Naive thymus-derived CD8-positive, alpha-beta T cell (primary cell): Measurements from ENCODE around the gene FBXO9. TPM values are rescaled to one million over a fixed set of nuclear protein-coding genes. Genes with fewer than 3 reads are reported as not detected.

ENCODE experiments used
- ATAC-seq, 2 donors: fragments of 150-1000 bp; cut with Tn5 transposase in 1 of 2; sonication (Bioruptor Pico), chemical (Tn5 transposase) in 1 of 2; 1 replicate in 1 of 2; 2 replicates in 1 of 2; pipeline ENCODE4 v1.10.0; 2021; ENCODE audit warnings: mild to moderate bottlenecking in 2 of 2, moderate library complexity in 2 of 2
- POLR2A ChIA-PET: fragments of 350-600 bp; sonication (Branson Sonifier 250); formaldehyde crosslinking; loops from one replicate; lab custom pipeline; 2021; ENCODE audit warnings: antibody characterized with exemption; lab: Charles Lee
- DNase-seq, 10 donors: peaks; one replicate each; pipeline versions ENCODE4 v3.0.0 to v3.0.0-alpha.2; 2020 to 2022
- H3K27ac Mint-ChIP-seq, 10 donors: one replicate each; pipeline ENCODE4 v1.8.0; 2020 to 2022; ENCODE audit warnings: mild to moderate bottlenecking in 10 of 10, mixed read lengths in 10 of 10, moderate library complexity in 4 of 10, inconsistent platforms in 1 of 10
- H3K27me3 Mint-ChIP-seq, 5 donors: one replicate each; pipeline ENCODE4 v1.8.0; 2021 to 2022; ENCODE audit warnings: mixed read lengths in 5 of 5
- H3K36me3 Mint-ChIP-seq, 3 donors: one replicate each; pipeline ENCODE4 v1.8.0; 2020 to 2022; ENCODE audit warnings: mixed read lengths in 3 of 3, mild to moderate bottlenecking in 2 of 3, inconsistent platforms in 1 of 3
- H3K4me1 Mint-ChIP-seq, 4 donors: one replicate each; pipeline ENCODE4 v1.8.0; 2021 to 2022; ENCODE audit warnings: mixed read lengths in 4 of 4
- H3K4me3 Mint-ChIP-seq, 10 donors: one replicate each; pipeline ENCODE4 v1.8.0; 2020 to 2022; ENCODE audit warnings: mild to moderate bottlenecking in 10 of 10, mixed read lengths in 10 of 10, moderate library complexity in 6 of 10, inconsistent platforms in 1 of 10
- H3K9me3 Mint-ChIP-seq, 9 donors: one replicate each; pipeline ENCODE4 v1.8.0; 2020 to 2022; ENCODE audit warnings: mixed read lengths in 9 of 9, mild to moderate bottlenecking in 3 of 9, inconsistent platforms in 1 of 9, moderate library complexity in 1 of 9
- polyA plus RNA-seq, 3 donors: library from polyadenylated mRNA; unstranded; fragments of 300-500 nt; fragmentation: Illumina TruSeq; gene quantifications; one replicate each; pipeline ENCODE4 v1.2.3, GENCODE V29; 2021
- total RNA-seq, 8 experiments: library from RNA in 2 of 8; stranded (reverse) in 2 of 8; gene quantifications; one replicate each; pipeline ENCODE4 v1.2.3 and lab custom pipeline; 2021 to 2026

FBXO9 gene
- total and polyA plus RNA-seq, 5 experiments from 2014 or later, result 46.1 to 137 (median 52.1) TPM

DNA sequence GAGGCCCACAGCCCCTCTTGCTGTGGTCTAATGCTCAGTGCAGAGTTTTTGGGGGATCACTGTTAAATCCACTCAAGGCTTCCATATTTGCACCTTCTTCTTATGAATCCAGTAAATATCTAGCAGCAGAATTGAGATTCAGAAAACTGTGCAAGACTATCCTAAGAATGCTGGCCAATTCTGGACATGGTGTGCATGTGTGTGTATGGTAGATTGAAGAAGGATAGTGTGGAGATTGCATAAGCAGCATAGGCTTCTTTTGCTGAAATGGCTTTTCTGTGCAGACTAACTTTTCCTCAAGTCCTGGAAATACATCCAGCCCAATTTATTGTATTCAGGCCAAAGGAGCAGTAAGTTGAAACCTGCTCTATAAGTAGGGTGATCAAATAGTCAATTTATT, 39.7 kb downstream of the FBXO9 start:
- ATAC-seq (no peak), DNase-seq (no peak)
- H3K4me1 Mint-ChIP-seq, result no peaks in the 10 kb centered on the region
- H3K9me3 Mint-ChIP-seq, result no peaks in the 10 kb centered on the region
- H3K36me3 Mint-ChIP-seq, result peaks cover 0 to 19% (median 7%) of the 10 kb centered on the region in 3 donors
- no peak overlapping the region for H3K27ac Mint-ChIP-seq
- POLR2A ChIA-PET, result no interaction called here
- no peaks in the 10 kb centered on the region for H3K27me3 Mint-ChIP-seq
- H3K4me3 Mint-ChIP-seq, result no peak overlapping the region

GRCh38 chr6:53107091-53107490, 41.9 kb downstream of the FBXO9 start:
- no peaks in the 10 kb centered on the region for H3K4me1 Mint-ChIP-seq
- H3K4me3 Mint-ChIP-seq, result no peak overlapping the region
- DNase-seq (no peak), ATAC-seq (no peak)
- no peaks in the 10 kb centered on the region for H3K27me3 Mint-ChIP-seq
- H3K36me3 Mint-ChIP-seq, result peaks cover 0 to 1% (median 0%) of the 10 kb centered on the region in 3 donors
- POLR2A ChIA-PET, result no interaction called here
- no peak overlapping the region for H3K27ac Mint-ChIP-seq
- no peaks in the 10 kb centered on the region for H3K9me3 Mint-ChIP-seq

DNA sequence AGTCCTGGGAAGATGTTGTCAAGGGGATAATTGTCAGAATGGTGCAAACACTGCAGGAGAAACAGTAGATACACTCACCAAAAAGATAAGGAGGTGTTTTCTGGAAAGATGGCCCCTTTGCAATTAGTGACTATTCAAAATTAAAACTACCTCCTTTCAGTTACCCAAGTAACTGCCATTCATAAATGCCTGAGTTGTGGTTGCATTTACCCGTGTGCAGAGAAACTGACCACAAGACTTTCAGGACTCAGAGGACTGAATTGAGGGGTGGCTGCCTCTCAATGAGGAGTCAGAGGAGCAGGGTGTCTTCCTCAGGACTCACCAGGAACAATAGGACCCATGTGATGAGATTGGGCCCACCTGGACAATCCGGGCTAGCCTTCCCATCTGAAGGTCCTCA, 44.4 kb downstream of the FBXO9 start:
- no peaks in the 10 kb centered on the region for H3K36me3 Mint-ChIP-seq
- no peak for DNase-seq
- POLR2A ChIA-PET, result no interaction called here
- no peak overlapping the region for H3K27ac Mint-ChIP-seq
- no peak for ATAC-seq
- no peak overlapping the region for H3K4me3 Mint-ChIP-seq
- no peaks in the 10 kb centered on the region for H3K27me3 Mint-ChIP-seq
- peaks cover 3 to 8% (median 6%) of the 10 kb centered on the region in 4 donors for H3K4me1 Mint-ChIP-seq
- H3K9me3 Mint-ChIP-seq, result no peaks in the 10 kb centered on the region

- H3K4me3 Mint-ChIP-seq, result no peak overlapping the region
- H3K27ac Mint-ChIP-seq, result no peak overlapping the region
- peaks cover 0 to 6% (median 0%) of the 10 kb centered on the region in 5 donors for H3K27me3 Mint-ChIP-seq
- H3K9me3 Mint-ChIP-seq, result peaks cover 0 to 13% (median 5%) of the 10 kb centered on the region in 9 donors
- peaks cover 3 to 8% (median 6%) of the 10 kb centered on the region in 4 donors for H3K4me1 Mint-ChIP-seq
- peaks cover 0 to 8% (median 2%) of the 10 kb centered on the region in 3 donors for H3K36me3 Mint-ChIP-seq
- POLR2A ChIA-PET, result no interaction called here
- DNase-seq, result no peak
- ATAC-seq, result no peak
These were observed 46.7 kb downstream of the FBXO9 start for GRCh38 chr6:53111865-53112264.

DNA sequence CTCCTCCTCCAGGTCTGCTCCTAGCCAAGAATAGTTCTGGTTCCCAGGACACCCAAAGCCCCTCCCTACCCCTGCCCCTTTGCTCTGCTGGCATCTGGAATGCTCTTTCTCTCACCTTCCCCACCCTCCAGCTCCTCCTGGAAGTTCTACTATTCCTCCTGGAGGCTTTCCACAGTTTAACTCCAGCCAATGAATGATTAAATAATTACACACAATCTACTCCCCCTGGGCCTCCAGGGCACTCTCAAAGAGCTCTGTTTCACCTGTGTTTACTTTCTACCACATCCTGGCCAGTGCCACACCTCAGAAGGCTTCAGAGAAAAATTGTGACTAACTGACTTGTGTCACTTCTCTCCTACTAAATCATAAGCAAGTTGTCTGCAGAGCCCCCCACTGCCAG, 47.2 kb downstream of the FBXO9 start:
- peaks cover 0 to 13% (median 5%) of the 10 kb centered on the region in 9 donors for H3K9me3 Mint-ChIP-seq
- peaks cover 0 to 8% (median 2%) of the 10 kb centered on the region in 3 donors for H3K36me3 Mint-ChIP-seq
- DNase-seq (no peak), ATAC-seq (no peak)
- H3K27me3 Mint-ChIP-seq, result peaks cover 0 to 6% (median 0%) of the 10 kb centered on the region in 5 donors
- POLR2A ChIA-PET, result no interaction called here
- no peak overlapping the region for H3K4me3 Mint-ChIP-seq
- peaks cover 3 to 8% (median 6%) of the 10 kb centered on the region in 4 donors for H3K4me1 Mint-ChIP-seq
- peak overlapping the region in 2 of 10 donors; percentile 6 to 55 for H3K27ac Mint-ChIP-seq

GRCh38 chr6:53112871-53113270, 47.7 kb downstream of the FBXO9 start:
- Mint-ChIP-seq H3K4me3 (no peak overlapping the region), H3K4me1 (peaks cover 3 to 8% (median 6%) of the 10 kb centered on the region in 4 donors), H3K36me3 (peaks cover 0 to 8% (median 2%) of the 10 kb centered on the region in 3 donors), H3K9me3 (peaks cover 0 to 13% (median 5%) of the 10 kb centered on the region in 9 donors), H3K27ac (peak overlapping the region in 1 of 10 donors; percentile 6), H3K27me3 (peaks cover 0 to 6% (median 0%) of the 10 kb centered on the region in 5 donors)
- ATAC-seq (no peak), DNase-seq (no peak)
- POLR2A ChIA-PET, result no interaction called here

- DNase-seq (no peak), ATAC-seq (no peak)
- Mint-ChIP-seq H3K4me3 (no peak overlapping the region), H3K4me1 (peaks cover 3 to 8% (median 6%) of the 10 kb centered on the region in 4 donors), H3K9me3 (peaks cover 0 to 13% (median 5%) of the 10 kb centered on the region in 9 donors), H3K27ac (no peak overlapping the region), H3K36me3 (peaks cover 0 to 8% (median 2%) of the 10 kb centered on the region in 3 donors), H3K27me3 (peaks cover 0 to 6% (median 0%) of the 10 kb centered on the region in 5 donors)
- POLR2A ChIA-PET, result no interaction called here
These were observed 48.5 kb downstream of the FBXO9 start for GRCh38 chr6:53113742-53114141.

GRCh38 chr6:53115113-53115512, 49.9 kb downstream of the FBXO9 start:
- POLR2A ChIA-PET, result no interaction called here
- DNase-seq (no peak), ATAC-seq (no peak)
- Mint-ChIP-seq H3K27ac (no peak overlapping the region), H3K4me3 (no peak overlapping the region), H3K36me3 (peaks cover 0 to 8% (median 2%) of the 10 kb centered on the region in 3 donors), H3K27me3 (peaks cover 0 to 9% (median 0%) of the 10 kb centered on the region in 5 donors), H3K9me3 (peaks cover 0 to 13% (median 5%) of the 10 kb centered on the region in 9 donors), H3K4me1 (peaks cover 5 to 8% (median 6%) of the 10 kb centered on the region in 4 donors)

DNA sequence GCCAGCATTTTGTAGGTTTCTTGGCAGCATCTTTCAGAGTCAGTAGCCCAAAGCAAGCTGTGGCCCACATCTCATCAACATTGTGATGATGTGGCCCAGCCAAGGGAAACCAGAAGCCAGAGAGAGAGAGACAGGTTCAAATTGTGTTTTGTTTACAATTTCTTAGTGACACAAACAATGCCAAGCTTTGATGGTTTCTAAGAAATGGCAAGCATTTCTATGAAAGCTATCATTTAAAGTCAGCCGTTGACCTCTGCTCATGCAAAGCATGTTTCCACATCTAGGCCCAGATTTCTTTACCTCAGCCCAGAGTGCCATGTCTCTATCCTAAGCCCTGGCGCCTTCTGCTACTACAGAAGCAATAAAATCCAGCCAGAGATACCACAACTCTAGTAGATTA, 50.5 kb downstream of the FBXO9 start:
- no peak overlapping the region for H3K27ac Mint-ChIP-seq
- POLR2A ChIA-PET, result no interaction called here
- peaks cover 0 to 8% (median 2%) of the 10 kb centered on the region in 3 donors for H3K36me3 Mint-ChIP-seq
- DNase-seq, result no peak
- H3K4me3 Mint-ChIP-seq, result no peak overlapping the region
- H3K4me1 Mint-ChIP-seq, result peaks cover 5 to 8% (median 6%) of the 10 kb centered on the region in 4 donors
- H3K9me3 Mint-ChIP-seq, result peaks cover 0 to 13% (median 5%) of the 10 kb centered on the region in 9 donors
- no peak for ATAC-seq
- peaks cover 0 to 9% (median 0%) of the 10 kb centered on the region in 5 donors for H3K27me3 Mint-ChIP-seq

- no peak overlapping the region for H3K4me3 Mint-ChIP-seq
- DNase-seq (no peak), ATAC-seq (no peak)
- H3K4me1 Mint-ChIP-seq, result peaks cover 0 to 2% (median 0%) of the 10 kb centered on the region in 4 donors
- H3K36me3 Mint-ChIP-seq, result peaks cover 0 to 8% (median 2%) of the 10 kb centered on the region in 3 donors
- H3K27me3 Mint-ChIP-seq, result peaks cover 0 to 13% (median 0%) of the 10 kb centered on the region in 5 donors
- peaks cover 0 to 13% (median 5%) of the 10 kb centered on the region in 9 donors for H3K9me3 Mint-ChIP-seq
- POLR2A ChIA-PET, result no interaction called here
- no peak overlapping the region for H3K27ac Mint-ChIP-seq
These were observed 54.1 kb downstream of the FBXO9 start for GRCh38 chr6:53119349-53119748.

GRCh38 chr6:53119772-53120409, 54.7 kb downstream of the FBXO9 start:
- peaks cover 0 to 13% (median 0%) of the 10 kb centered on the region in 5 donors for H3K27me3 Mint-ChIP-seq
- POLR2A ChIA-PET, result no interaction called here
- H3K4me1 Mint-ChIP-seq, result peaks cover 0 to 2% (median 0%) of the 10 kb centered on the region in 4 donors
- H3K4me3 Mint-ChIP-seq, result no peak overlapping the region
- no peak for ATAC-seq
- H3K36me3 Mint-ChIP-seq, result peaks cover 0 to 8% (median 2%) of the 10 kb centered on the region in 3 donors
- H3K27ac Mint-ChIP-seq, result no peak overlapping the region
- no peak for DNase-seq
- H3K9me3 Mint-ChIP-seq, result peaks cover 0 to 11% (median 5%) of the 10 kb centered on the region in 9 donors

- no peak overlapping the region for H3K4me3 Mint-ChIP-seq
- DNase-seq (no peak), ATAC-seq (no peak)
- no peaks in the 10 kb centered on the region for H3K36me3 Mint-ChIP-seq
- no peaks in the 10 kb centered on the region for H3K9me3 Mint-ChIP-seq
- H3K4me1 Mint-ChIP-seq, result peaks cover 0 to 2% (median 0%) of the 10 kb centered on the region in 4 donors
- H3K27me3 Mint-ChIP-seq, result peaks cover 6 to 21% (median 10%) of the 10 kb centered on the region in 5 donors
- POLR2A ChIA-PET, result no interaction called here
- no peak overlapping the region for H3K27ac Mint-ChIP-seq
These were observed 59.1 kb downstream of the FBXO9 start for GRCh38 chr6:53124131-53124800.

- H3K36me3 Mint-ChIP-seq, result no peaks in the 10 kb centered on the region
- POLR2A ChIA-PET, result no interaction called here
- H3K4me1 Mint-ChIP-seq, result no peaks in the 10 kb centered on the region
- H3K4me3 Mint-ChIP-seq, result no peak overlapping the region
- peaks cover 8 to 21% (median 12%) of the 10 kb centered on the region in 5 donors for H3K27me3 Mint-ChIP-seq
- ATAC-seq, result no peak
- H3K9me3 Mint-ChIP-seq, result no peaks in the 10 kb centered on the region
- H3K27ac Mint-ChIP-seq, result no peak overlapping the region
- no peak for DNase-seq
These were observed 60.1 kb downstream of the FBXO9 start for GRCh38 chr6:53125276-53125675.
